Hematopoietic multipotent progenitor cell (in vitro differentiated cells): ENCODE data around the gene AUP1. TPM values are rescaled to one million over a fixed set of nuclear protein-coding genes. Genes with fewer than 3 reads are reported as not detected.

Source experiments
- total RNA-seq: library from RNA; depleted of rRNA; stranded (reverse); fragments of >200 nt; gene quantifications from one replicate; pipeline ENCODE4 v1.2.3, GENCODE V29; 2012

Gene AUP1
- total RNA-seq, 1 donor, result 121 TPM

Other genes with a start within 250 kb of the AUP1 start
- gene SLC4A5, start 186.3 kb downstream of the AUP1 start, total RNA-seq, result 4.3 TPM
- gene DCTN1, start 149.4 kb downstream of the AUP1 start, total RNA-seq, result 98.3 TPM
- gene C2orf81, start 108.1 kb downstream of the AUP1 start, total RNA-seq, result 2.7 TPM
- gene WDR54, start 108.0 kb downstream of the AUP1 start, total RNA-seq, result 98.0 TPM
- gene RTKN, start 87.8 kb downstream of the AUP1 start, total RNA-seq, result 18.6 TPM
- 18.0 TPM for gene INO80B, start 74.6 kb downstream of the AUP1 start, total RNA-seq
- 121 TPM for gene WBP1, start 71.3 kb downstream of the AUP1 start, total RNA-seq
- 68.1 TPM for gene MOGS, start 64.3 kb downstream of the AUP1 start, total RNA-seq
- gene MRPL53, start 57.0 kb downstream of the AUP1 start, total RNA-seq, result 36.4 TPM
- gene CCDC142, start 46.7 kb downstream of the AUP1 start, total RNA-seq, result 31.5 TPM
- 15.6 TPM for gene TTC31, start 46.6 kb downstream of the AUP1 start, total RNA-seq
- 0.54 TPM for gene LBX2, start 30.1 kb downstream of the AUP1 start, total RNA-seq
- gene PCGF1, start 22.0 kb downstream of the AUP1 start, total RNA-seq, result 16.2 TPM
- gene TLX2, start 15.3 kb downstream of the AUP1 start, total RNA-seq, result 0.27 TPM
- under 0.01 TPM for gene DQX1, start 3.5 kb downstream of the AUP1 start, total RNA-seq
- gene HTRA2, start 227 bp upstream of the AUP1 start, total RNA-seq, result 108 TPM
- gene LOXL3, start 24.2 kb upstream of the AUP1 start, total RNA-seq, result 14.3 TPM
- gene DOK1, start 25.0 kb upstream of the AUP1 start, total RNA-seq, result 61.7 TPM
- gene M1AP, start 118.6 kb upstream of the AUP1 start, total RNA-seq, result 0.54 TPM
- 4.8 TPM for gene SEMA4F, start 124.5 kb upstream of the AUP1 start, total RNA-seq